Spleen (tissue), 7 donors: Measurements from ENCODE around the gene FHIT.

Experiments
- POLR2A ChIP-seq, 3 donors: fragments of 450-650 bp; IDR thresholded peaks; one replicate each; pipeline ENCODE4 v1.5.1; 2017; ENCODE audit warnings: antibody characterized with exemption in 3 of 3, mild to moderate bottlenecking in 1 of 3
- POLR2AphosphoS5 ChIP-seq, 3 donors: sonication (generic); formaldehyde crosslinking; IDR thresholded peaks; one replicate each; pipeline ENCODE4 v1.5.1; 2017; ENCODE audit warnings: antibody characterized with exemption in 3 of 3
- TF ChIP-seq, protein P1 (sequence below), 11 experiments: fragments of 200-600 bp in 7 of 11; fragments of 450-650 bp in 4 of 11; sonication (generic) in 4 of 11; IDR thresholded peaks in 8 of 11; conservative IDR thresholded peaks in 3 of 11; 1 replicate in 7 of 11; 2 replicates in 4 of 11; pipeline versions ENCODE4 v1.4.0 to v1.8.0; 2016 to 2021; ENCODE audit warnings: antibody characterized with exemption in 11 of 11, inconsistent platforms in 4 of 11, mild to moderate bottlenecking in 1 of 11
- donor health status: DM: no; HTN: no; CAD: no; lungs with moderate emphysema.
- donor health status: DM: no; HTN: no; CAD: no.
- donor health status: DM: no; HTN: no; CAD: no.

DNA sequence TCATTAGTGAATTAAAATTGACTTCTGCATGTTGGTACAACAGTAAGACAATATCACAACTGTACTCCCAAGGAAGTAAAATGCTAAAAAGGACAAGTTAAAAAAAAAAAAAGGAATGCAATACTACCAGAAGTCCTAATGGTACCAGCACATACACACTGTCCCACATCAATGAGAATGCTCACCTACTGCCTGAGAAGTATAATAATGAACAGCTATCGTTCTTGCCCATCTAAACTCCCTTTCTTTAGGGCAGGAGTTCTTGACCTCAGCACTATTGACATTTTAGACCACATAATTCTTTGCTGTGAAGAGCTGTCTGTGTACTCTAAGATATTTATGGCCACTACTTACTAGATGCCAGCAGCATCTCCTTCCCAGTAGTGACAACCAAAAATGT lies 651.7 kb downstream of the FHIT start:
- TF ChIP-seq POLR2A (IDR thresholded peaks at IDR 0.05) (no peak), POLR2AphosphoS5 (IDR thresholded peaks at IDR 0.05) (no peak)
- TF ChIP-seq, protein P1, sequence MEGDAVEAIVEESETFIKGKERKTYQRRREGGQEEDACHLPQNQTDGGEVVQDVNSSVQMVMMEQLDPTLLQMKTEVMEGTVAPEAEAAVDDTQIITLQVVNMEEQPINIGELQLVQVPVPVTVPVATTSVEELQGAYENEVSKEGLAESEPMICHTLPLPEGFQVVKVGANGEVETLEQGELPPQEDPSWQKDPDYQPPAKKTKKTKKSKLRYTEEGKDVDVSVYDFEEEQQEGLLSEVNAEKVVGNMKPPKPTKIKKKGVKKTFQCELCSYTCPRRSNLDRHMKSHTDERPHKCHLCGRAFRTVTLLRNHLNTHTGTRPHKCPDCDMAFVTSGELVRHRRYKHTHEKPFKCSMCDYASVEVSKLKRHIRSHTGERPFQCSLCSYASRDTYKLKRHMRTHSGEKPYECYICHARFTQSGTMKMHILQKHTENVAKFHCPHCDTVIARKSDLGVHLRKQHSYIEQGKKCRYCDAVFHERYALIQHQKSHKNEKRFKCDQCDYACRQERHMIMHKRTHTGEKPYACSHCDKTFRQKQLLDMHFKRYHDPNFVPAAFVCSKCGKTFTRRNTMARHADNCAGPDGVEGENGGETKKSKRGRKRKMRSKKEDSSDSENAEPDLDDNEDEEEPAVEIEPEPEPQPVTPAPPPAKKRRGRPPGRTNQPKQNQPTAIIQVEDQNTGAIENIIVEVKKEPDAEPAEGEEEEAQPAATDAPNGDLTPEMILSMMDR (IDR thresholded peaks at IDR 0.05 in 8 of 11, conservative IDR thresholded peaks at IDR 0.05 in 3 of 11): no peak
